HG03066 (cell line): ENCODE data around the gene CLPTM1L.
"Not testable (repeated sequence)": the region's sequence is repeated elsewhere in the genome, so short reads cannot be mapped to it uniquely, and the experiment has no call there.

ENCODE experiments used
- ATAC-seq: cut with Tn5 transposase; IDR thresholded peaks from one replicate; pipeline ENCODE4 v1.9.1; 2021; ENCODE audit warnings: low read depth; ENCODE audit not compliant: unreplicated experiment

Gene CLPTM1L

GRCh38 chr5:1280177-1281037, 64.5 kb downstream of the CLPTM1L start:
- no peak for ATAC-seq

DNA sequence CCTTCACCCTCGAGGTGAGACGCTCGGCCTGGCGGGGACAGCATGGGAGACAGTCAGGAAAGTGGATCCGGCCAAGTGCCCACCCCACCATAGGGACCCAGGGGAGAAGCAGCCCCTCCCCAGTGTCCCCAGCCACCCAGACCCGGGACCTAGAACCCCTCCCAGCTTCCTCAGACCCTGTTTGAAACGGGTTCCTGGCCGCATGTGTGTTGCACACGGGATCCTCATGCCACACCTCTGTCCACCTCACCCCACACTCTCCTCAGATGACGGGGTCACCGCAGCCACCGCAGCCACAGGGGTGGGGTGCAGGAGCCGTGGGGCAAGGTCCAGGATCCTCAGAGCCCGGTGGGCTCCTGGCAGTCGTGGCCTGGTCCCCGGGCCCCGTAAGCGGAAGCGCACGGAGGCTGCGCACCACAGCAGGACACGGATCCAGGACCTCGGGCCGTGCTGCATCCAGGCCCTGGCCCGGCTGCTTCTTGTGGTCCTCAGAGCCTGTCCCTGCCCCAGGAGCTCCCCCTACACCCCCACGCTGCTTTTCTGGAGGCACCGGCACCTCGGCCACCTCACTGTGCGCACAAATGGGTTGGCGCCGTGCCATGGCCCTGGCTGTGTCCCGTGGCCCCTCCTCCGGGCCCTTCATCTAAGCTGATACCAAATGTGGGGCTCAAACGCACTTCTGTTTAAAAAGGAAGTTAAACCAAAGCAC, 65.3 kb downstream of the CLPTM1L start:
- no peak for ATAC-seq

- ATAC-seq: no peak
Measured at GRCh38 chr5:1278656-1279442, 66.0 kb downstream of the CLPTM1L start.

GRCh38 chr5:1278216-1278615, 66.7 kb downstream of the CLPTM1L start:
- ATAC-seq: no peak

GRCh38 chr5:1277781-1278180, 67.1 kb downstream of the CLPTM1L start:
- no peak for ATAC-seq

GRCh38 chr5:1277331-1277730, 67.6 kb downstream of the CLPTM1L start:
- ATAC-seq: no peak

DNA sequence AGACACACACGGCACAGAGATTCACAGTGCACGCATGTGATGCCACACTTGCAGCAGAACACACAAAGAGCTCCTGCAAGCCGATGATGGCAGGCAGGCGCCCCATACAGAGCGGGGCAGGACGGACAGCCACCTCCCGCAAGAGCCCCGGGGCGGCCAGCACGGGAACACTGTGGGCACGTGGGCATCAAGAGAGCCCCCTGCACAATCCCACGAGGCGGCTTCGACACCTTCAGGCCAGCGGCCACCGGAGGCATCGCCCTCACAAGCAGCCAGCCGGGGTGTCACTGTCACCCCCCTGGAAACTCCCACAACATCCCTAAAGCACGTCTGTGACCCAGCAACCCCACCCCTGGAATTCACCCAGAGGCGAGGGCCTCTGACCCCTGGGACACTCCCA, 68.0 kb downstream of the CLPTM1L start:
- no peak for ATAC-seq

- not testable (repeated sequence) for ATAC-seq
Measured at GRCh38 chr5:1275397-1276391, 69.2 kb downstream of the CLPTM1L start.

- no peak for ATAC-seq
Measured at GRCh38 chr5:1274471-1274870, 70.4 kb downstream of the CLPTM1L start.

GRCh38 chr5:1273745-1274144, 71.2 kb downstream of the CLPTM1L start:
- no peak for ATAC-seq

- ATAC-seq: no peak
Measured at GRCh38 chr5:1272201-1272600, 72.7 kb downstream of the CLPTM1L start.

- ATAC-seq: no peak
Measured at GRCh38 chr5:1270933-1271914, 73.7 kb downstream of the CLPTM1L start.

DNA sequence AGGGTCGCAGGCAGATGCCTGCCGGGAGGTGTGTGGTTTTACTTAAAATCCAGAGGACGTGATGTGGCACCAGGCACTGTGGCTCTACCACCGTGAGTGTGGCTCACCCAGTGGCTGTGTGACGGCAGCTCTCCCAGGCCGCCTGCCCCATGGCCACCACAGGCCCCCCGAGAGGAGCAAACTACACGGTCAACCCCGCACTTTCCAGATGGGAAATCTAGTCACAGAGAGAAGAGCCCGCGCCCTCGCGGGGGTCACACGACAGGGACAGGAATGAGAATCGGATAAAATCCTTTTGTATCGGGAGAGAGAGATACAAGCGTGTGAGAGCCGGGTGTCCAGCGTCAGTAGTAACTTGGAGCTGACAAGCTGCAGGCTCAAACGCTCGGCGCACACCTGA, 74.5 kb downstream of the CLPTM1L start:
- ATAC-seq: no peak

- ATAC-seq: no peak
Measured at GRCh38 chr5:1268666-1269065, 76.2 kb downstream of the CLPTM1L start.

DNA sequence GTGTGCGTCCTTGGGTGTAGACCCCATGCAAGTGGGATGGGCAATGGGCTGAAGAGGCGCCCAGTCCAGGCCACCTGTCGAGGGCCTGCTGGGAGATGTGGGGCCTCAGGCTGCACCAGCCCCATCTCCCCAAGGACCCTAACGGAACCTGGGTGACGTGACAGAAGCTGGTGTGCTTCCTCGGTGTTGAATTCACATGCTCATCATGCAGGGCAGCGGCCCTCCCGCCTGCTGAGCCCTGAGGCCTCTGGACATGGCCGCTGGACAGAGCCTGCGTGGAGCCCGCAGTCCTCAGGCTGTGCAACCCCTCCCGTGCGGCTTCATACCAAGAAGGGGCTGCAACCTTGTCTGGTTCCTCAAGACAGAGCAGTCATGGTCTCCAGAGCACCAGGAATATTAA, 76.8 kb downstream of the CLPTM1L start:
- ATAC-seq: no peak
